Activated CD4-positive, alpha-beta T cell treated with anti-CD3 and anti-CD28 coated beads for 4 hours (primary cell): Measurements from ENCODE around the gene FAM53B.
A peak's percentile ranks its signal among the peaks of the same experiment; 100 is the strongest.

Experiments
- DNase-seq, 2 donors: peaks; one replicate each; pipeline ENCODE4 v3.0.0-alpha.2; 2020

FAM53B gene

DNA sequence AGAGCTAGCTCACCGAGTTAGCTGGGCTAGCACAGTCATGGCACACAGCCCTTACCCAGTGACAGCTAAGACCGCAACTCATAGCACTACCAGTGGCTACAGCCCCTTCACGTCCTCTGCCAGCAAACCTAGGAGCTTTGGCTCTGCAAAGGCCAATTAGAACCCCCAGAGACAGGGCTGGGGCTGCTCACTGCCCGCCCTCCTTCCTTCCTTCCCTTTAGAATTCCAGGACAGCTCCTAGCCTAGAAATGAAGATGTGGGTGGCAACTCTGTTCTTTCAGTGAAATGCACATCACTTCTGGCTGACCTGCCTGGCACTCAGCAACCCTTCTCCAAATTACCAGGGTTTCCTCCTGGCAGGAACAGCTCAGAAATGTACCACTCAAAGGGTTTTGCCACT, 99.9 kb downstream of the FAM53B start:
- no peak for DNase-seq

GRCh38 chr10:124643330-124644009, 100.7 kb downstream of the FAM53B start:
- no peak for DNase-seq

DNA sequence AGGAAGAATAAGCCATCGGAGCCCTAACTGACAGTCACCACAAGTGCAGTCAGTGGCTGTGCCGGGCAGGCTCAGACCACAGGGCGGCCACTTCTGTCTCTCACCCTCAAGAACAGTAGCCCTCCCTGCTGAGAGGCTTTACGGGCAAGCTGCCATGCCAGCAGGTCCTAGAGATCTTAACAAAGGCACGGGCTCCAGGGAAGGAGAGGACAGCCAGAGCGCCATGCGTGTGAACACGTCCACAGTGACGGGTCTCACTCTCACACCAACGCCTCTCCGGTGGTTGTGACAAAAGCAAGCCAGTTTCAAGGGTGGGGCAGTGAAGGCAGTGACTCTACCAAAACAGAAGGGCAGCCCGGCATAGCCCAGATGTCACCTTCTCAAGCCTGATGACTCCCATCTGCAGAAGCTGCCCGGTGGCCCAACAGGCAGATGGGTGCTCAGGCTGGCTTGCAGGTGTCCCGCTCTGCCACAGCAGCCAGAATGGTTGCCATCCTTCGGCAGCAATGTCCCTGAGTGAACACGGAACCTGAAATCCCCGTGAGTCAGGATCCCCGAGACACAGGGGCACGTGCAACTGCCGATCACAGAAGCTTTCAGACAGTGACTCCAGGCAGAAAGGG, 102.0 kb downstream of the FAM53B start:
- no peak for DNase-seq

DNA sequence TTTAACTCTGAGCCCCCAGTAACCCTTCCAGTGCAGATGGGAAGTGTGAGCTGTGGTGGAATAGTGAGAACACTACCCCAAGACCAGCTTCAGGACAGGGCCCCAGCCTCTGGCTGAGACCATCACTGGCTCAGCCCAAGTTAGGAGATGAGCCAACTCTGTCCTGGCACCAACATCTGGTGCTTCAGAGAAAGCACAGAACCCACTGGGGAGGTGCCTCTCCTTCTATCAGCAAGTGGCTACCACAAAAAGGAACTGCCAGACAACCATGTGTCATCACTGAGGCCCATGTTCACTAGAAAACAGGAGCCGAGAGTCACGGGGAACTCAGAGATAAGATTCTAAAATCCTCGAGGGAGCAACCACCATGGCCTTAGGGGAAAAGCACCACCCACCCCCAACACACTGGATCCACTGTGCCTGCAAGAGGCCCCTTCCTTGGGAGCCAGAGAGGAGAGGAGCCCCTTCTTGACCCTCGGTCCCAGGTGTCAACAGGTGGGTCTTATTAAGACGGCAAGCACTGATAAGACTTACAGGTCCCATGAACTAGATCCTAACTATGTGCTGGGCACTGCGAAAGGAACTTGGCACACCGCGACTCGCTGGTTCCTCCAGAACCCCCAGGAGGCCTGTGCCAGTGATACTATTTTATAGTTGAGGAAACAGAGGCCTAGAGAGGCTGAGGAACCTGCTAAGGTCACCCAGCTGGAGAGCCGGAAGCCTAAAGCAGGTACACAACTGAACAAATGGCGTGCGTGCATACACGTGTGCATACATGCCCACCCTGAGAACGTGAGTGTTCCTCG, 102.7 kb downstream of the FAM53B start:
- DNase-seq: peak; percentile 38 to 54

GRCh38 chr10:124640538-124641231, 103.5 kb downstream of the FAM53B start:
- no peak for DNase-seq

DNA sequence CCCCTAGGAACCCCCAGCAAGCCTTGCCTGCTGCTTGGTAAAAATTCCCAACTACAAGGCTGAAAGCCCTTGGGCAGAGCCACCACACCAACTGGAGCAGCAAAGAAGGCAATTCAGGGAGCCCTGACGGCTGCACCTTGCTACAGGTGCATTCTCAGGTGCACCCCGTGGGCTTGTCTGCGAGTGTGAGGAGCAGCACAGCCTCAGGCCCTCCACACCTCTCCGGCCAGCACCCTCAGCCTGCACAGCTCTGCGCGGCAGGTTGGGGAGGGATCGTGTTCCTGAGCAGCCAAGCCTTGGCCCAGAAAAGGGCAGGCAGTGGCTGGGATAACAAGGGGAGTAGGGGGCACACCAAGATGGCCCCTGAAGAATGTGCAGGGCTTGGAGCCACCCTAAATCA, 104.1 kb downstream of the FAM53B start:
- DNase-seq: no peak

DNA sequence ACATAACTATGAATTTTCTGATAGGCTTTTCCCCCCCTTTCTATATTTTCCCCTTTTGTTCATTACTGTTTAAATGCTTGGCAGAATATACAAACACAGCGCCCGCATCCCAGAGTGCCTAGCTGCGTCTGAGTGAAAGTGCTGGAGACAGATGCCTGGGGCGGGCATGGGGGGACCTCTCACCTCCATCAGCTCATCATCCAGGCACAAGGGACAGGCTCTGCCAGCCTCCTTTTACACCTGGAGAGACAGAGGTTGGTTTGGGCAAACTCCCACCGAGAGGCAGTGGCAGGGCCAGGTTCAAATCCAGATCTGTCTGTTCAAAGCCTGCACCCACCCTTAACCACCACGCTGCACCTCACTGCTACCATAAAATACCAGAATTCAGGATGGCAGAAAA, 104.5 kb downstream of the FAM53B start:
- DNase-seq: no peak

GRCh38 chr10:124639206-124639605, 105.0 kb downstream of the FAM53B start:
- no peak for DNase-seq

DNA sequence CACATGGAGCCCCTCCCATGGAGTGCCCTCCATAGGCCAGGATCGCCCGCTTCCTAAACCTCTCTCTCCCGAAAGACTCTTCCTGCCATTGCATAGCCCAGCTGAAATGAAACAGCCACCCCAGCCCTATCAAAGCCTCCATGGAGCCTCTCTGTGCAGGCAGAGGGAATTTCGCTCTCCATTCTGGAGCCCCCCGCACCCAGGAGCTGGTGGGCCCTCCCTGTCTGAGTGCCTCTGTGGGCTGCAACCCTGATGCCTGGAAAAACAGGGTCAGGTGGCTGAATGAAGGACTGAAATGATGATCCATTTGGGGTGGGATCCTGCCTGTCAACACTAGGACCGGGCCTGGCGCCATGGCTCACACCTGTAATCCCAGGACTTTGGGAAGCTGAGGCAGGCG, 106.4 kb downstream of the FAM53B start:
- DNase-seq: no peak

- no peak for DNase-seq
These were observed 107.0 kb downstream of the FAM53B start for GRCh38 chr10:124637091-124637700.

GRCh38 chr10:124636271-124636995, 107.7 kb downstream of the FAM53B start:
- peak; percentile 32 to 35 for DNase-seq

DNA sequence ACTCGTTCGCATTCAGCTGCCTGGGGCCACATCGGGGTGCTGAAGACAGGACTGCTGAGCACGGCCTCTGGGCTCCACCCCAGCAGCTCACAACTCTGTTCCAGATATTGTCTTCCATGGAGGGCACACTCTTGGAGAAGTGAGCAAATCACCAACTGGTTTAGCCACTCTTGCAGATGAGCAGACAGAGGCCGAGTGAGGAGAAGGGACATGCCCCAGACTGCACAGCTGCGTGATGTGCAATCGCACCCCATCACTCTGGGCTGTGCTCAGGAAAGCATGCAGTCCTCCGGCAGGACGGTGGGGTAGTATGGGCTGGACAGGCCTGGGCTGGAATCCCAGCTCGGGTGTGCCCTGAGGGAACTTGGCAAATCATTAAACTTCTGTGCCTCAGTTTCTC, 111.6 kb downstream of the FAM53B start:
- DNase-seq: no peak

- peak in 1 of 2 donors; percentile 49 for DNase-seq
These were observed 112.1 kb downstream of the FAM53B start for GRCh38 chr10:124632064-124632531.

DNA sequence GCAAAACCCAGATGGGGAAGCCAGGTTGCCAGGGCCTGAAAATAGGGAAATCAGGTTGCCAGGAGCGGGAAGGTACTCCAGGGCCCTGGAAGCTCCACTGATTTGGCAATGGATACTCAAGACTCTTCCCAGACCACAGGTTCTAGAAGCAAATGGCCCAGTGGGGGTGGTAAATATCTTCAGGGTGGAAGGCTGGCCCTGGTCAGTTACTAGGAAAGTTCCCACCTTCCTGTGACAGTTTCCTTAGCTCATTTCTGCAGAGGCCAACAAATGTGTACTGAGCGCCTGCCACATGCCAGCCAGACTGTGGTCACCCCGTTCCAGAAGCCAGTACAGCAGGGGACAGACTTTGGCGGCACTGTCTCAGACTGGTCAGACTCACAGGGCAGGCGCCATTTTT, 113.6 kb downstream of the FAM53B start:
- DNase-seq: no peak

DNA sequence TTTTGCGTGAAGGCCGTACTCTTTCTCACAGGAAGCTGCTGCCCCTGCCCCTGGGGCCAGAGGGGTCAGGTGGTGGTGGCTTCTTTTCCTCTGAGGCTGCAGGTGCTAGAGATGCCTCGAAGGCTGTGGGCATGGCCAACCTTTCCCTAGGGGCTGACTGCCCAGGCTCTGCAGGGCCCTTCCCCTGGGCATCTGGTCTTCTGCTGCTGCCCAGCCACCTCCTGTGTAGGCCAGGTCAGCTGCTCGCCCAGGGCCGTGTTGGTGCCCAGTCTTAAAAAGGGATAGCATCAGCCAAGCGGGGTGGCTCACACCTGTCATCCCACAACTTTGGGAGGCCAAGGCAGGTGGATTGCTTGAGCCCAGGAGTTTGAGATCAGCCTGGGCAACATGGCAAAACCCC, 114.3 kb downstream of the FAM53B start:
- no peak for DNase-seq

GRCh38 chr10:124629415-124629814, 114.8 kb downstream of the FAM53B start:
- no peak for DNase-seq

DNA sequence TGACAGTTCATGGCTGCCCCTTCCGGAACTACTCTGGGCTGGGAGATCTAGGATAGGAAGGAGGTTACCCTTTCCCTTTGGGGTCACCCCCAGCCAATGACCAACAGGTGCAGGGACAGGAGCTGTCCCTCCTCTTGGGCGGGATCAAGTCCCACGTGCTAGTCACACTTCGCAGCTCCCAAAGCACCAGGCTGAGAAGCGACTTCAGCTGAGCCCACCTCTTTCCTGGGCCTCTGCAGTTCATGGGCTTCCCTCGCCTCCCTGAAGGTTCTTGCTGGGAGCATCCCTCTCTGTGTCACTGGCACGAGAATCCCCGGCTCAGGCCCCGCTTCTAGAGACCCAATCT, 115.5 kb downstream of the FAM53B start:
- no peak for DNase-seq

DNA sequence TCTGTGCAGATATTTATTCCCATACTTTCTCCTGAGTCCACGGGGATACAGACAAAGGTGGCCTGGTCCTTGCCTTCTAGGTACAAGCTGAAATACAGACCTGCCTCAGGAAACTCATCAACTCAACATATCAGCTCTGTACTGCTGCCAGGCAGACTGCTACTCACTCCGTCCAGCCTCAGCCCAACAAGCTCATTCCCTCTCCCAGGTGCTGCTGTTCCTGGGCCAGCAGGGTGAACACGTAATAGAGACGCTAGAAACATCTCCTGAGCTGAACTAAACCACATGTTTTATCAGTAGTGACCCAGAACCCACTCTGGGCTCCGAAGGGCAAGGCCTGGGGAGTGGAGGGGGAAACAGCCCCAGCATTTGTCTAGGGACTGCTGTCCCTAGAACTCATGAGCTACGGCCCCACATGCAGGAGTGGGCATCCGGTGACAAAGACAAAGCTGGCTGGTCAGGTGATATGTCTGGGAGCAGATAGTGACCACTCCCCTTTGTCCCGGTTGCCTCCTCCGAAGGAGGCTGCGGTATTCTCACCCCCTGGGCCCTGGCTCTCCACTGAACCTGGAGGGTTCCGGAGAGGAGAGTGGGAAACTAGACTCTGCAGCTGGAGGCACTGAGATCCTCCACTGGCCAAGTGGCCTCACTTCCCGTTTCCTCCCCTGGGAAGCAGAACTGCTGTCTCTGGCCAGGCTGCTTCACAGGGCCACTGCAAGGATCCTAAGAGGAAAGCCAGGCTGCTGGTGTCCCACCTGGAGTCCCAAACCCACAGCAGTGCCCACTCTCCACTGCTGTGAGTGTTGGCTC, 116.1 kb downstream of the FAM53B start:
- no peak for DNase-seq

DNA sequence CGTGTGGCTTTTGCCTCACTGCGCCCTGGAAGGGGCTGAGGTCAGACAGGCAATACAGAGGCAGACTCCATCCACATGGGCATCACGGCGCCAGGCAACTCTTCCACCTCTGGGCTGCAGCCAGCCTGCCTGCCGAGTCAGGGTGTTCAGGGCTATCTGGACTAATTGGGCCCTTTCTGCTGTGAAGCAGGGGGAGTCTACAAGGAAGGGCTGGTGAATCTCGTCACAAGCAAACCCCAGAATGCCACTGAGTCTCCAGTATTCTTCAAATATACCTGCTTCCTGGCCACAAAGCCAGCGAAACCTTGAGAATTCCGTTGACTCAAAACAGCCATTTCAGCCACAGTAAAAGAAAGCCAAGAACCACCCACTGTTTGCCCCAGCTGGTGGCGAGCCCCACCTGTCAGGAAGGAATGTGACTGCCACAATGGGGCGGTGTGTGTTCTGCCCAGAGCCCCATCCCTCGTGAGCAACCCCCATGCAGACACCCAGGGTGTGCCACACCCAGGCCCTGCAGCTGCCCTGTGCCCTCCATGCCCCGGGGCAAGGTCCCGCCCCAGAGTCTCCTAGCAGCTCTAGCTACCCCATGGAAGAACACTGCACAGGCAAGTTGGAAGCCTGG, 117.3 kb downstream of the FAM53B start:
- peak; percentile 47 to 50 for DNase-seq

- no peak for DNase-seq
These were observed 118.3 kb downstream of the FAM53B start for GRCh38 chr10:124625831-124626238.

DNA sequence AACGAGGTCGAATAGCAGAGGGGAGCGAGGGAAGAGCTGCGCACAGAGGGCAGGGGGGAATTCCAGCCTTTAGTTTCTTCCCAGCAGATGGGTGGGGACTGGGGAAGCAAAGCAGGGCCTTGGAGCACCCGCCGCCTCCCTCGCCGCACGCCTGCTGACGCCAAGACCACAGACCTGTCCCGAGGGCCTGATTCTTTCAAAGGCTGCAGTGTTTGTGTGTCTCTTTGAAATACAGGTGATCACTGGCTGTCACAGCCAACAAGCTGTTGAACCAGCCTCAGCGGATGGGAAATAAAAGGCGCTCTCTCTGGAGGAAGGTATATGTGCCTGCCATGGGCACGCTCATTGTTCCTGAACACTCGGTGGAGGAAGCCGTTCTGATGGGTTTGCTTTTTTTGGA, 119.3 kb downstream of the FAM53B start:
- no peak for DNase-seq
